OCI-LY3 (cell line): Measurements from ENCODE around the gene FRMPD1.
"Not testable (repeated sequence)": the region's sequence is repeated elsewhere in the genome, so short reads cannot be mapped to it uniquely, and the experiment has no call there.

Experiments used
- H2AFZ ChIP-seq: fragments of 200-600, 300-600 bp; shearing (Covaris generic); 2 replicates; pipeline ENCODE4 v1.6.0; 2014; ENCODE audit warnings: antibody characterized with exemption, low read depth, low read length
- H3K27ac ChIP-seq: fragments of 200-600, 300-600 bp; sonication (generic); 2 replicates; pipeline ENCODE4 v1.5.1; 2014; ENCODE audit warnings: mild to moderate bottlenecking, low read length, moderate library complexity, mixed read lengths
- H3K27me3 ChIP-seq: fragments of 200-600, 300-600 bp; sonication (generic); 2 replicates; pipeline ENCODE4 v1.6.1; 2014; ENCODE audit warnings: low read depth, low read length, mixed read lengths
- H3K36me3 ChIP-seq: fragments of 200-600, 300-600 bp; sonication (generic); replicated peaks from 2 replicates; pipeline ENCODE3; 2014; ENCODE audit warnings: low read depth, low read length, mixed read lengths
- H3K4me1 ChIP-seq: fragments of 300-600, 200-600 bp; sonication (generic); 2 replicates; pipeline ENCODE4 v1.6.1; 2014; ENCODE audit warnings: low read length, mixed read lengths
- H3K4me2 ChIP-seq: fragments of 200-600, 300-600 bp; sonication (generic); 2 replicates; pipeline ENCODE4 v1.6.1; 2014; ENCODE audit warnings: low read length, mixed read lengths
- H3K4me3 ChIP-seq: fragments of 300-600, 200-600 bp; sonication (generic); 2 replicates; pipeline ENCODE4 v1.5.1; 2014; ENCODE audit warnings: antibody characterized with exemption, mild to moderate bottlenecking, low read length, moderate library complexity
- H3K79me2 ChIP-seq: fragments of 300-600, 200-600 bp; shearing (Covaris generic); 2 replicates; pipeline ENCODE4 v1.6.1; 2014; ENCODE audit warnings: mild to moderate bottlenecking, low read length, mixed read lengths
- H3K9ac ChIP-seq: fragments of 300-600, 200-600 bp; shearing (Covaris generic); 2 replicates; pipeline ENCODE4 v1.6.0; 2014; ENCODE audit warnings: mild to moderate bottlenecking, low read length, moderate library complexity
- H3K9me3 ChIP-seq: fragments of 200-600, 300-600 bp; shearing (Covaris generic); 2 replicates; pipeline ENCODE4 v1.6.1; 2014; ENCODE audit warnings: low read length, mixed read lengths; ENCODE audit not compliant: insufficient read depth
- H4K20me1 ChIP-seq: fragments of 200-600, 300-600 bp; sonication (generic); 2 replicates; pipeline ENCODE4 v1.6.1; 2016; ENCODE audit warnings: low read length, mixed read lengths; ENCODE audit not compliant: insufficient read depth
- CTCF ChIP-seq: fragments of 200-600, 300-600 bp; sonication (generic); IDR thresholded peaks from 2 replicates; pipeline ENCODE4 v1.5.1; 2014; ENCODE audit warnings: antibody characterized with exemption, low read length, low read depth
- EZH2phosphoT487 ChIP-seq: fragments of 200-600 bp; shearing (Covaris generic); IDR thresholded peaks from 2 replicates; pipeline ENCODE4 v1.6.1; 2018; ENCODE audit warnings: antibody characterized with exemption, mixed run types, low read depth

The FRMPD1 gene

GRCh38 chr9:37760416-37761161 lies 109.8 kb downstream of the FRMPD1 start:
- Histone ChIP-seq H3K4me2 (no peak overlapping the region), H3K36me3 (peaks cover 4% of the 10 kb centered on the region), H3K27ac (no peak overlapping the region), H3K9me3 (no peaks in the 10 kb centered on the region), H4K20me1 (no peaks in the 10 kb centered on the region), H3K4me1 (no peaks in the 10 kb centered on the region), H3K9ac (no peak overlapping the region), H3K27me3 (no peaks in the 10 kb centered on the region), H3K79me2 (no peaks in the 10 kb centered on the region), H3K4me3 (no peak overlapping the region), H2AFZ (no peak overlapping the region)
- no peak for TF ChIP-seq EZH2phosphoT487

GRCh38 chr9:37761511-37761910 lies 110.8 kb downstream of the FRMPD1 start:
- Histone ChIP-seq H3K27me3 (no peaks in the 10 kb centered on the region), H3K4me1 (no peaks in the 10 kb centered on the region), H3K4me2 (no peak overlapping the region), H4K20me1 (no peaks in the 10 kb centered on the region), H3K79me2 (no peaks in the 10 kb centered on the region), H3K9me3 (no peaks in the 10 kb centered on the region), H3K4me3 (no peak overlapping the region), H3K9ac (no peak overlapping the region), H2AFZ (no peak overlapping the region), H3K36me3 (peaks cover 4% of the 10 kb centered on the region), H3K27ac (no peak overlapping the region)
- TF ChIP-seq CTCF (no peak), EZH2phosphoT487 (no peak)

- not testable (repeated sequence) for H3K4me1 ChIP-seq, H3K79me2 ChIP-seq, H3K9me3 ChIP-seq, H3K27ac ChIP-seq, H2AFZ ChIP-seq, H3K4me3 ChIP-seq, H4K20me1 ChIP-seq, H3K36me3 ChIP-seq, H3K9ac ChIP-seq, H3K27me3 ChIP-seq, H3K4me2 ChIP-seq
Measured at GRCh38 chr9:37765263-37765662, 114.5 kb downstream of the FRMPD1 start.

- peaks cover 18% of the 10 kb centered on the region for H3K36me3 ChIP-seq
- no peaks in the 10 kb centered on the region for H3K4me1 ChIP-seq
- no peaks in the 10 kb centered on the region for H3K9me3 ChIP-seq
- no peak overlapping the region for H2AFZ ChIP-seq
- no peaks in the 10 kb centered on the region for H4K20me1 ChIP-seq
- no peak overlapping the region for H3K4me2 ChIP-seq
- H3K27me3 ChIP-seq: no peaks in the 10 kb centered on the region
- H3K4me3 ChIP-seq: no peak overlapping the region
- TF ChIP-seq CTCF (no peak), EZH2phosphoT487 (no peak)
- no peak overlapping the region for H3K27ac ChIP-seq
- no peaks in the 10 kb centered on the region for H3K79me2 ChIP-seq
- no peak overlapping the region for H3K9ac ChIP-seq
Measured at GRCh38 chr9:37769306-37769705, 118.6 kb downstream of the FRMPD1 start.

- no peak overlapping the region for H3K27ac ChIP-seq
- no peaks in the 10 kb centered on the region for H3K79me2 ChIP-seq
- peaks cover 23% of the 10 kb centered on the region for H3K36me3 ChIP-seq
- no peak overlapping the region for H3K4me2 ChIP-seq
- TF ChIP-seq CTCF (no peak), EZH2phosphoT487 (no peak)
- no peaks in the 10 kb centered on the region for H3K4me1 ChIP-seq
- no peak overlapping the region for H2AFZ ChIP-seq
- H4K20me1 ChIP-seq: no peaks in the 10 kb centered on the region
- H3K9me3 ChIP-seq: no peaks in the 10 kb centered on the region
- no peak overlapping the region for H3K9ac ChIP-seq
- no peak overlapping the region for H3K4me3 ChIP-seq
- H3K27me3 ChIP-seq: no peaks in the 10 kb centered on the region
Measured at GRCh38 chr9:37769995-37770394, 119.2 kb downstream of the FRMPD1 start.
